Activated naive CD4-positive, alpha-beta T cell (primary cell): ENCODE measurements around the gene GAS6.

Experiments used
- DNase-seq, 4 experiments: peaks; one replicate each; lab custom pipeline; 2025; lab: John Stamatoyannopoulos, UW

The GAS6 gene

DNA sequence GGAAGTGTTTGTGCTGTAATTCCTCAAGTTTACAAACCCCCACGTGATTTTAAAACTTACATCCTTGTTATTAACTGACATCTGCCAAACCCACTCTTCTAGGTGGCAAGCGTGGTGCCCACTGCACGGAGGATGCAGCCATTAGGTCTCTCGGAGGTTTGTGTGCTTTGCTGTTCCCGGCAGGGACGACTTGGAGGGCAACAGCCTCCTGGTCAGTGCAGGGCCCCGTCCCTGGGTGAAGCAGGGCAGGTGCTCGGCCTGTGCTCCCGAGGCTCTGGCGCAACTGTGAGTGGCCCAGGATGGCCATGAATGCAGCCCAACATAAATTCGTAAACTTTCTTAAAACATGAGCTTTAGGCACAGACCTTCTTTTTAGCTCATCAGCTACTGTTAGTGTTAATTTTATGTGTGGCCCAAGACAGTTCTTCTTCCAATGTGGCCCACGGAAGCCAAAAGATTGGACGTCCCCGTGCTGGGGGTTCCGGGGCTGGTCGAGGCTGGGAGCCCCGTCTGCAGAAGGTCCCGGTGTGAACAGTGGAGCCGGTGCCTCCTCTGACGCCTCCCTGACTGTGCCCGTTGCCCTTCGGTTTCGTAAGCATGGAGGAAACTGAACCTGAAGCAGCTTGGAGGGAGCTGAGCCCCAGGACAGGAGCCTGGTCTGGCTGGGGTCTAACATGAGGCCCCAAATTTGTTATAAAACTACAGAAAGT, 11.9 kb downstream of the GAS6 start:
- no peak for DNase-seq

DNA sequence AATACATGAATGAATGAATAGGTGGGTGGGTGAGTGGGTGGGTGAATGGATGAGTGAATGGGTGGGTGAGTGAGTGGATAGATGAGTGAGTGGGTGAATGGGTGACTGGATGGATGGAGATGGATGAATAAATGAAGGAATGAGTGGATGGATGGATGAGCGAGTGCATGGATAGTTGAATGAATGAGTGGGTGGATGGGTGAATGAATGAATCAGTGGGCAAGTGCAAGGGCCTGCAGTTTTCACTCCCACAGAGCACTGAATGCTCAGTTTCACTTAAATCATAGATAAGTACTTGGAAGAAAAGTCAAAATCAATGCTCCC, 12.4 kb downstream of the GAS6 start:
- DNase-seq = no peak

DNA sequence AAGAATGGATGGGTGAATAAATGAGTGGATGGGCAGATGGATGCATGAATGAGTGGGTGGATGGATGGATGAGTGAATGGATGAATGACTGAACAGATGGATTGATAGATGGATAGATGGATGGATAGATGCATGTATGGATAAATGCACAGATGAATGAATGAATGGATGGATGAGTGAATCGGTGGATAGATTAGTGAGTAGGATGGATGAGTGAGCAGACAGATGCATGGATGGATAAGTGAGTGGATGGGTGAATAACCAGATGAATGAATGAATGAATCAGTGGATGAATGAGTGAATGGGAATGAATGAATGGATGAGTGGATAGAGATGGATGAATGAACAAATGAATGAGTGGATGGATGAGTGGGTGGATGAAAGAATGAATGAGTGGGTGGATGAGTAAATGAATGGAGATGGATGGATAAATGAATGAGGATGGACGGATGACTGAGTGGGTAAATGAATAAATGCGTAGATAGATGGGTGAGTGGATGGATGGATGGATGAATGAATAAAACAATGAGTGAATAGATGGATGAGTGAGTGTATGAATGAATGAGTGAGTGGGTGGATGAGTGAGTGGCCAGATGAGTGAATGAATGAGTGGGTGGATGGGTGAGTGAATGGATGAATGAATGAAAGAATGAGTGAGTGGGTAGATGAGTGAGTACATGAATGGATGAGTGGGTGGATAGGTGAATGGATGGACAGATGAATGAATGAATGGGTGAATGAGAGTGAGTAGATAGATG, 13.0 kb downstream of the GAS6 start:
- no peak for DNase-seq

DNA sequence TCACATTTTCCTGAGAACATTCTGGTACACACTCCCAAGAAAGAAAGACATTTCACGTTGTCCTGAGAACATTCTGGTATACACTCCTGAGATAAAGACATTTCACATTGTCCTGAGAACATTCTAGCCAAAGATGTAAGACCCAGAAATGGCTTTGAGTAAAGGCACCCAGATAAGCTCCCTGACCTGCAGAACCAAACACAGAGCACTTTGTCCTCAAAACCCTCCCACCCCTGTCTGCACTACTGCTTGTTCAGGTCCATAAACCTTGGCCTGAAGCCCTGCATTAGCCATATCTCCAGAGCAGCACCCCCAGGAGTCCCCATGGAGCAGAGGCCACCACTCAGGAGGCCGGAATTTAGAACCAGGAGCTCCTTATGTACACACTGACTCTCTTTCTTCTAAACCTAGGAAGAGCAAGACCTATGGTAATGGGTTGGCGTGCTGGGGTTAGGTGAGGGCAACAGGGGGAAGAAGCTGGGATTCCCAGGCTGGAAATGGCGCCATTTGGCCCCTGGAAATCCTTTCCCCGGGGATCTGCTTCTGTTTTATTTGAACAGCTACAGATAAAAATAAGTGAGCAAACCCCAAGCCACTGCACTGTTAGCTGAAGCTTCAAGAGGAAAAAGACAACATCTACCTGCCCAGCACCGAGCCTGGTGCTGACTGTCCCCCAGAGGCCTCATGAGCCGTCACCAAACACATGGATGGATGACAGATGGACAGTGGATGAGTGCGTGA, 13.7 kb downstream of the GAS6 start:
- no peak for DNase-seq

DNA sequence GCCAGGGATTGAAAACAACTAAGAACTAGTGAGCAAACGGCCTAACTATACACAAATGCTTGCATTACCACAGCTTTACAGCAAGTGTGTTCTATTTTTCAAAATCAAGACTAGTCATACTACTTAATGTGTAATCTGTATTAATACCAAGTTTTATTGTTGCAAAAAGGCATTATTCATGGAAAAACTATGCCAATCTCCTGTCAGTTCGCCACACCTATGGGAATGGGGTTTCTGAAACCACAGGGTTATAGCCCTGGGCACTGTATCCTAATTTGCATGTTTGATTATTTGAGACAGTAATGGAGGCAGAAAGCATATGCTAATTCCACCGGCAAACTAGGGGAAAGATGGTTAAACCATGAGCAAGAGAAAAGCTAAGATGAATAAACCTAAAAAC, 14.3 kb downstream of the GAS6 start:
- DNase-seq = no peak

DNA sequence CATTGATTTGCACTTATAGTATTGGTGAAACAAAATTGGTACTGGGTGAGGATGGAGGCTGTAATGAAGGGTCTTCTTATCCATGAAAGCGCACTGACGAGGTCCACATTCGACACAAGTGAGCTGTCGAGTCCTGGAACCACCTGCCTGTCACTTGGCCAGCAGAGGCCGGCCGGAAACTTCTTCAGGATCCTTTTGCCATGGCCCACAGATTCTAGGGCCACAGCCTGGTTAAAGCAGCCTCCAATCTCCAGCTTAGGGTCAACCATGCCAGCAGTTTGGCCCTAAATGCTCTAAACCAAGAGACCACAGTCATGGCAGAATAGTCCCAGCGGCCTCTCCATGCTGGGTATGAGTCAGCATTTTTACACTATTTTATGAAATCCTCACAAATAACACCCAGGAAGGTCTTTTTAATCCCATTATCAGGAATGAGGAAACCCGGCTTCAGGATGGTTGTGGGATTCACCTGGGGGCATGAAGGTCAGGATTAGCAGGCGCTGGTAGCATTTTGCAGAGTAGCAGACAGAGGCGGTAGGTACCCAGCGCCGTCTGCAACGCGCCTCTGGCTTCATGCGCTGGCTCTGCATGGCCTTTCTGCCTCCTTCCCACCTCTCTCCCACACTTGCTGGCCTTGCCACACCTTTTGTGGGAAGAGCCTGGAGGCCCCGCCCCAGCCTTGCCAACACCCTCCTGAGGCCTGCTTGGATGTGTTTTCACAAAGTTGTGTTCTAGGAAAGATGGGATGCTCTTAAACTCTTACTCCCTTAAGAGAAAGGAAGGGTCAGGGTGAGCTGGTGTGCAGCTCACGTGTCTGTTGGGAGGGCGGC, 15.2 kb downstream of the GAS6 start:
- DNase-seq = no peak

DNA sequence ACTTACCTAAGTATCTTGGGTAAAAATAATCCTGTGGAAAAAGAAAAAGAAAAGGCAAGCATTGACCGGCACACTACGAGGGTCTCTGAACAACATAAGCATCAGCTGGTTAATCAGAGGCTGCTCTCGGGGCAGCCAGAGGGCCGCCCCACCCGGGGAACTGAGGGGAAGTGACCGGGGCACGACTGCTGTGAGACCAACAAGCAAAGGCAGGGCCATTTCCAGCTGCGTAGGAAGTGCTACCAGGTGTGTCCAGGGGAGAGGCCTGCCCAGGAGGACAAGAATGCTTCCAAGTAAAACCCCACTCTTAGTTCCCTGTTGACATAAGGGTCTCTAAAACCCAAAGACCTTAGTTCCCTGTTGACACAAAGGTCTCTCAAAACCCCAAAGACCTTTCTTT, 15.9 kb downstream of the GAS6 start:
- DNase-seq = no peak

DNA sequence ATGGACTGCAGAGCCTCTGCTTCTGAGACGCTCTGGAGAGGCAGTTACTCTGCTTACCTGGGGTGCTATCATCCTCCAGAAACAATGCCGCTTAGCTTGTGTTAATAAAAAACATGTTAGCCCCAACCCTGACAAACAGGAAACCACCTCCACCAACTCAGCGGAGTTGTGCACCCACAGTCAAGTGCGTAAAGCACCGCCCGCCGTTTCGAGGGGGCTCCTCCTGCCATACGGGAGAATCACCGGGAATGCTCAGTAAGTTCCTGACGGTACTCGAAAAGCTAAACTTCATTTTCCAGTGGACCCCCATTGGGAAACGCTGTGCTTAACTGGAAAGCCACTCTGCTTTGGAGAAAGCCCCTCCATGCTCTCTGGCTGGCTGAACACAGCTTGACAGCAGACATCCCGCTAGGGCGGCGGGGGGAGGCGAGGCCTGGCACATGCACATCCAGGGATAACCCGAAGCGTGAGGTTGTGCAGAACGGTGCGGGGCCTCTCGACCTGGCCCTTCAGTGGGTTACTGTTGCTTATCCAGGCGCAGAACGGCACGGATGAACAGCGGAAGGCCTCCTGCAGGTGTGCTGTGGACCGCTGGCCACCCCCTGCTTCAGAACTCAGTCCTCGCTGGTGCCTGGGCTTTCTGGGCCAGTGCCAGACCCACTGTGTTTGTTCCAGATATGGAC, 17.1 kb downstream of the GAS6 start:
- DNase-seq = peak in 1 of 4 experiments; percentile 11

DNA sequence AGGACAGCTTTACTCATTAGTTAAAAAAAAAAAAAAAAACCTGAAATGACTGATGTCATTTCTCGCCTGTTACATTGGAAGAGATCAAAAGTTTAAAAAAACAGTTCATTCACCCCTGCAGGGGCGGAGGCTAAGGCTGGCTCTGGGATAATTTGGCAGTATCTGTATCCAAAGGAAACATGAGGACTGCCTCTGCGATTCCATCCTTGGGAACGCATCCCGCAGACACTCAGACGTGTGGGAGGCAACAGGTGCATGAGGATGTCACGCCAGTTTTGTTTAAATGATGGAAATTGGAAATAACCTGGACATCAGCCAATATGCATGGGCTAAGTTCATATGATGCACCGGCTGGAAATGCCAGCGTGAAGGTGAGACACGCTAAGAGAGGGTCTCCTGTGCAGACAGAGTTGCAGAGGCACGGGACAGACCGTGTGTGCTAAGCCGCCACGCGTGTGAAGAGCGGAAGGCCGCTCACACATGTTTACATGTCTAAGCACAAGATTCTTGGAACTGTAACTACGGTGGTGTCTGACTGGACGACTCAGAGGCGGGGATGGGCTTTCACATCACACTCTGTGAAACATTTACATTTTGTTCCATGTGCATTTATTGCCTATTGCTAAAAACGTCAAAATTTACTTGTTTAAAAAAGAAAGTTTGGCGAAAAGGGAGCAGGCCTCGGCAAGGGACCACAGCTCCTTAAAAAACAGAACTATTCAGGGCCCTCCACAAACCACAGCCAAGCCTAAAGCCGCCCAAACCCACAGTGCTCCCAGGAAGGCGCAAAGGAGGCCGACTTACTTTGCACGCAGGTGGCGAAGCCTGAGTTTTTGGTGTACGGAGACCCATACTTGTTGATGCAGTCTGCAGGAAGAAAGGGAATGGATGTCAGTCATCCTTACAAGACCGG, 17.9 kb downstream of the GAS6 start:
- DNase-seq = no peak

DNA sequence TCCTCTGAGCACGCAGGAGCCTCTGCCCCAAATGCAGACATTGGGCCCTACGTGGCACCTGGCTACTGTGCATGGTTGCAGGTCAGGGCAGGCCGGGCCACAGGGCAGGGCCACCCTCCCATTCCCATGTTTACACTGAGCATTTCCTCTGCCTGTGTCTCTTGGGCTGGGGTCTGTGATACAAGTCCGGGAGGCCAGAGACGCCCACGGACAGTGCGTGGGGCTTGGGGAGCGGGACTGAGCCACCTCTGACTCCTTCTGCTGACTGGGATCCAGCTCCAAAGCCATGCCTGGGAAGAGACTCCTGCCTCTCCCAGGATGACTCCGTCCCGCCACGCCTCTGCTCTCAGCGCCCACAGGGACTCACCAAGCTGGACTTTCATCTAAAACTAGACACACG, 18.8 kb downstream of the GAS6 start:
- no peak for DNase-seq

DNA sequence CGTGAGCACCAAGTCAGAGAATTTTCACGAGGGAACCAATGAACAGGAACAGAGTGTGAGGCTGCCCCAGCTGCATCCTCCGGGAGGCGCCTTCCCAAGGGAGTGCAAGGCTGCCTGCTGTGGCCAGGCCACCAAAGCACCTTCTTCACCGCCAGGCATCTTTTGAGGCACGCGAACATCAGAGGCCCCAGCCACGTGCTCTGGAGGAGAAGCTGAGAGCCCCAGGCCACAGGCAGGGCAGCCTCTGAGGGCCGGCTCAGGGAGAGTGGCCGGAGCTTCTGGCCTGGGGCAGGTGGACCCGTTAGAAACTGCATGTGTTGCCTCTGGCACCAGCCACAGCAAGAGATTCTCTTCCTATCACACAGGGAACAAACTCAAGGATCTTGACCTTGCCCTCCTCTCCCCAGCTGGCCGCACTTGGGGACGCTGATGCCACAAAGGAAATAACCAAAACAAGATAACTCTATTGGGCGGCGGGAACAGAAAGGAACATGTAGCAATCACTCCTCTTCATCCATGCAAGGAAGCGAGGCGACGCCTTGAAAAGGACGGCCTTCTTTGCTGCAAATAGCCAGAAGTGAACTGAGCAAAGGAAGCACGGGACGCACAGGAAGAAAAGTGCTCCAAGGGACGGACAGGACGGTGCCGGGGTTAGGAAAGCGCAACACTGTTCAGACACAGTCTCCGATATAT, 19.9 kb downstream of the GAS6 start:
- DNase-seq = no peak

DNA sequence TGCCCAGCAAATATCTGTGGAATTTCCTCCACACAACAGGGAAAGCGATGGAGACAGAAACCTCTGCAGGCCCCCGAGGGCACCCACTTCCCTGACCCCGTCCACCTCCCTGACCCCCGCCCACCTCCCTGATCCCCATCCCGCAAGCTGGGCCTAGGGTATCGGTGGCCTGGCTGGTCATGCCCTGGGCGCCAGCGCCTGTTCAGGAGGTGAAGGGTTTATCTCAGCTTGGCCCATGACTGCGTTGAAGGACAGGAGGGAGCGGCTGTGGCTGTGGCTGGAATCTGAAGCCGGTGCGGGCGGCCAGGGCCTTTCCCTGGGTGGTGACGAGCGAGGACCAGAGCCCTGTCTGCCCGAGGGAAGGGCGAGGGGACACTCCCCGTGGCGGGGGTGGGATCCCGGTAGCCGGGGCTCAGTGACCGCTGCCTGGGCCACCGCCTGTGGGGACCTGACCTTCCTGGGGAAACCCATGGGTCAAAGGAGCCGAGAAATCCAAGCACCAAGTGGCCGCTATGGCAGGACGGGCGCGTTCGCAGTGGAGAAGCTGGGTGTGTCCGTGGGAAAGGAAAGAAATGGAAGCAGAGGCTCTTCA, 20.7 kb downstream of the GAS6 start:
- no peak for DNase-seq

DNA sequence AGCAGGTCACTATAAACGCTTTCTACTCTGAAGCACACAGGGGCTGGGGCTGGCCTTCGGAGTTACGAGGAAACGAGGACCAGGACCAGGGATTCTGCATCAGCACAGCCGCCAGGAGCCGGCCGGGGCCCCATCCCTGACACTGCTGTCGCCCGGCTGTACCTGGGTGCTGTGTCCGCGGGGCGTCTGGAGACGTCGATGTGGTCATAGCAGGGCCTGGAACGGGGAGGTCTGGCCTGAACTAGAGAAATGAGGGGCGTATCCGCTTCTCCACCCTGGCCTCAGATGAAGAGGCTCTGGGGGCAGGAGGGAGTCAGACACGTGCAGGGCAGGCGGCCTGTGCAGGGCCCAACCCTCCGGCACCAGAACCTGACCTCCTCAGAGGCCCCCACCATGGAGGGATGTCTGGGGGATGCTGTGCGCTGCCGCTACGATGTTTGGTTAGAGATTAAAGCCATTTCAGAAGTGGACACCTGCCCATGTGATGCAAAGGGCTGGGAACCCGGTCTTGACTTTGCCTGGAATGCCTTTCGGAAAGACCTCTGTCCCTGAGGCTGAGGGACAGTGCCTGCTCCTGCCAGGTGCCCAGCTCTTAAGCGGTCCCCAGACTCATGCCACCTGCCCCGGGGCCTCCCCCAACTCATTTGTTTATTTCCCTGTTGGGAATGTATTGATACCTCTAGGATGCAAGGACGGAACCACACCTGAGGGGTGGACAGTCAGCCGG, 21.4 kb downstream of the GAS6 start:
- DNase-seq = no peak

DNA sequence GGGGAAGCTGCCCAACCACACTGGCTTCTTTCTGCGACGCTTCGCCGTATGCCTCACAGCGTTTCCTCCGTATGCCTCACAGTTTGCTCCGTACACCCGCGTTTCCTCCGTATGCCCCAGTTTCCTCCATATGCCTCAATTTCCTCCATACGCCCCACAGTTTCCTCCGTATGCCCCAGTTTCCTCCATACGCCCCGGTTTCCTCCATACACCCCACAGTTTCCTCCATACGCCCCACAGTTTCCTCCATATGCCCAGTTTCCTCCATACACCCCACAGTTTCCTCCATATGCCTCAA, 22.6 kb downstream of the GAS6 start:
- no peak for DNase-seq

DNA sequence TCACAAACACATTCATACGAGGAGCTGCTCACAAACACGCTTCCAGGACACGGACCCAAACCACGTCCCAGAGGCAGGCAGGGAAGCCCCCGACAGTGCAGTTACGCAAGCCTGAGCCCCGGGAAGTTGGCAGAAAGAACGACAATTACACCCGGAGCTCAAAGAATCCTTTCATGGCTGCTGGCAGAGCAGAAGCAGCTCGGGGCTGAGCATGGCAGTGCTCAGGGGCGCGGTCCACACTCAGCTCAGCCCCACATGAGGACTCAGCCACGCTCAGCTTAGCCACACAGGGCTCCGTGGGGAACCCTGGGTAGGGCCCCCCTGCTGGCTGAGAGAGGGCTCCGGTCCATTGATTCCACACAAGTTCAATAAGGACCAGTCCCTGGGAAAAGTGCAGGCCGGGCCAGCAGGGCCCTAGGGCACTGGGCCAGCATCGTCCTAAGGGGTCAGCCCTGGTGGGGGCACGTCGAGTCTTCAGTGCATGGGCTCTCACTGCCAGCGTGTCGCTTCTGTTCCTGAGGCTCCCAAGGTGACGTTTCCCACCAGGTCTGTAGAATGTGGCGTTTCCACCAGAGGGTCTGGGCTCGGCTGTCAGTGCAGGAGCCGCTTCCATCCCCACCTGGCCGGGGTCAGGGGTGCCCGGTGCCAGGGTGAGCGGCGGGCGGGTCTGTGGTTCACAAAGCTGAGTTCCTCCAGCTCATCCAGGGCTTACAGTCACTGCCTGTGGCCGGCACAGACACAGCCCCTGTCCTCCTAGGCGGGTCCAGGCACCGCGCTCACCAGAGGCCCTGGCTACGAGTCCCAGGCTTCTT, 23.1 kb downstream of the GAS6 start:
- DNase-seq = no peak

DNA sequence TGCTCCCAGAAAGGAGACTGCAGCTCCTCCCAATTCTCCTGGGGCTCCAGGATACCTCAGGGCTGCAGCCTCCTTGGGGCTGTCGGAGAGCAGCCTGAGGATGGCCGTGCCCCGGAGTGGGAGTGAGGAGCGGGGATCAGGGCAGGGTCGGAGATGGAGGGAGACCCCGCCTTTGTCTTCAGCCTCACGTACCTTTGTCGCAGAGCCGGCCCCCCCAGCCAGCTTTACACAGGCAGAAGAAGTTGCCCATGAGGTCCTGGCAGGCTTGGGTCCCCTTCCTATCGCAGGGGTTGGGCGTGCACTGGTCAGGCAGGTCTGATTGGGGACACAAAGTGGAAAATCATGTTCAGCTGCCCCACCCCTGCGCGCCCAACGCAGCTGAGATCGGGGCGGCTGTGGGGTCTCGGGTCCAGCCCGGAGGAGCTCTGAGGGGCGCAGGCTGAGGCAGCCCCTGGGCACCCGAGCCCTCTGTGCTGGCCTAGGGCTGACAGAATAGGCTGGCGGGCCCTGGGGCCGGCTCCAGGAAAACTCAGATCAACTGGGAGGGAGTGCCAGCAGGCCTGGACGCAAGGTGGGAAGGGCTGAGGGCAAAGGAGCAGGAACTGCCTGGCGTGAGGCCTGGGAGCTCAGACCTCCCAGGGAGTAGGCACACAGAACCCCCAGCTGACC, 24.2 kb downstream of the GAS6 start:
- DNase-seq = no peak

DNA sequence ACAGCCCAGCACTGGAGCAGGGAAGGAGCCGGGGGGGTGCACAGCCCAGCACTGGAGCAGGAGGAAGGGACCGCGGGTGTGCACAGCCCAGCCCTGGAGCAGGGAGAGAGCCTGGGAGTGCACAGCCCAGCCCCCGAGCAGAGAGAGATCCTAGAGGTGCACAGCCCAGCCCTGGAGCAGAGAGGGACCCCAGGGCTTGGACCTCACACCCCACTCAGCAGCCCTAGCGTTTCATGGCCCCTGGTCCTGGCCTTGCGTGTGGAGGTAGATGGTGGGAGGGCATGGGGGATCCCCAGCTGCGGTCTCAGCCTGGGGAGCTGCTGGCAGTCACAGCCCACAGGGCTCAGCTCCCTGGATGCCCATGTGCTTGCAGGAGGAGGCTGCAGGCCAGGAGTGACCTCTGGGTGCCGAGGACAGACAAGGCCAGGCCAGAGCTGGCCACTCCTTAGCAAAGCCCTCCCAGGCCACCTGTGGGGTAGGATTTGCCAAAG, 25.1 kb downstream of the GAS6 start:
- DNase-seq = no peak
